Kidney tubule cell (primary cell): Measurements from ENCODE around the gene TOX3.

Experiments
- DNase-seq: peaks from one replicate; pipeline ENCODE4 v3.0.0-alpha.2; 2018; ENCODE audit warnings: low spot score

Gene TOX3

DNA sequence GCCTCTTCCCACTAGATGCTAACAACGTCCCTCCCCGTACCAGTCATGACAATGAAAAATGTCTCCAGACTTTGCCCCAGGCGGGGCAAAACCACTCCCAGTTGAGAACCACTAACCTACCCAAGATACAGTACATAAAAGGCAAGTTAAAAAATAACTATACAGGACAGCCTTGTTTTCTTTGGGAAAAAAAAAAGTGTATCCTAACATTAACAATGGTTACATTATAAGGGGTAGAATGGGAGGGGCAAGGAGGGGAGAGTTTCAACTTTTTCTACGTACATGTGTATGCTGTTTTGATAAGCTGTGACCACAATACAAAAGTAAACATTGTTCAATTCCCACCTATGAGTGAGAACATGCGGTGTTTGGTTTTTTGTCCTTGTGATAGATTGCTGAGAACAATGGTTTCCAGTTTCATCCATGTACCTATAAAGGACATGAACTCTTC, 94.9 kb downstream of the TOX3 start:
- DNase-seq = no peak

DNA sequence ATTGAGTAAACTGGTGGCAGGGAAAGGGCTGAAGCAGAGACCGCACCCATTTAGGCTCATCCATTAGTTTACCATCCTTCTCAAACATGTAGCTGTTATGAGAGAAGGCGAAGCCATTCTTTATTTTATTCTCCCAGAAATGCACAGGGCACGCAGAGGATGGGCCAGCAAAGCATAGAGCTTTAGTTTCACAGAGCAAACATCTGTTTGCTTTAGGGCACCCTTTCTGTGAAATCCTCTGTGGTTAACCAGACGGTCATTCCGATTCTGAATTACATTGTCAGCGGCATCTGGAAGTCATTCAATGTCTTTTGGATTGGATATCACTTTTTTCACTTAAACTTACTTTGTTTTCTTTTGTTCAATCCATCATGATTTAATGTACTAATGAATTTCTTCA, 96.0 kb downstream of the TOX3 start:
- no peak for DNase-seq

DNA sequence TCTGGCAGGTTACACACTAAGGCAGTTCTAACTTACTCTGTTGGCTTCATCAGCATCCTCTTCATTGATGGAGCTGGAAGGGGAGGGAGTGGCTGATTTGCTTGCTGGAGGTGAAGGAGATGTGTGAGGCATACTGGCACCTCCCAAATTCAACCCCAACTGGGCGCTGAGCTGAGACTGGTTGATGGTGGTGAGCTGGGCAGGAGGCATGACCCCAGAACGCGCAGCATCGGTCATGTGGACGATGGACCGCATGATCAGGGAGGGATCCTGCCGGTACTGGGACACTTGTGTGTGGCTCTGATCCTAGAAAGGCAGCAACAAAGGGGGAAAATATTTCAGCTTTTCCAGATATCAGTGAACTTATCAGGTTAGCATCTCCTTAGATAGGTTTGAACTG, 96.7 kb downstream of the TOX3 start:
- DNase-seq = no peak

DNA sequence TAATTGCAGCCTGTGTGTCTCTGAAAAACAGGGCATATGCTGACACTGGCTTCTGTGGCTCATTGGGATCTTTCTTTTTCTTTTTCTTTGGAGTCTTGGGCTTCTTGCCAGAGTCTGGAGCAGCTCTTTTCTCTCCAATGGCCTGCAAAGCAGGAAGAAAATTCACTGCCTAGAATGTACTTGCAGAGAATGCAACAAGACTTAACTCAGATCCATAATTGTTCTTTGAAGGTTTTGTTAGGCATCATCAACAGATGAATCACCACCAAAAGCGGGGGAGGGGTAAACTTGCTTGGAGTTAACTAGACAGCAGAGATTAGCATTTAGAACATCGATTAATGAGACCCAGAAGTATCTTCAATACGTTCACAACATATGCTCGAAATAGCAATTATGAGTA, 100.9 kb downstream of the TOX3 start:
- DNase-seq = peak; percentile 50

DNA sequence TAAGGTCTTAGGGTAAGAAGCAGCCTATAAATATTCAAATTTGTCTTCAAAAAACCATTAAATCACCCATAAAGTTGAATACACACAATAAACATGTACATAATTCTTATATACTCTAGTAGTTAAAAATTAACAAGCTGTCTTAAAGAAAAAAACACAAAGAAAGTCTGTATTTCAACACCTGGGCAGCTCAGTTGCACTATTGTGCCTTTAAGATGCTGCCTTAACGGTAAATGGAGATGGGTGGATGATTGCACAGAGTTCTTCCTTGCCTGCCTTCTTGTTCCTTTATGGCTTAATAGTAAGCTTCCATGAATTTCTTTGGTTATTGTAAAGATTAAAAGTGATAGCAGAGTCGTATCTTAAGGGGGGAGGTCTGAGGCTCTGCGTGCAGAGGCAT, 105.1 kb downstream of the TOX3 start:
- DNase-seq = no peak

DNA sequence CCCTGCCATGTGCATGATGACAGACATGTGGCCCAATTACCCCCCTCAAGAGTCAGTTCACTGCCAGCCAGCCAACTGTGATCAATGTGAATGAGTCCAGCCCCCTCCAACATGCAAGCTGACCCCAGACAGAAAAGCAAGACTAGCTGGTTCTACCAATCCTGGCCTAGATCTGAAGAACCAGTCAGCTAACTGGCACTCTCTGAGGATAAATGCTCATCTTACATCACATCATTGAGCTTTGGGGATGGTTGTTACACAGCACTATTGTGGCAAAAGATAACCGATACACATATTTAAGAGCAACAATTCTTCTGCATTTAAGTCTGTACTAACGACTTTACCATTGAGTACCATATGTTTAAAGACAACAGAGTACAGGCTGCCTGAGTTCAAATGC, 106.7 kb downstream of the TOX3 start:
- no peak for DNase-seq

DNA sequence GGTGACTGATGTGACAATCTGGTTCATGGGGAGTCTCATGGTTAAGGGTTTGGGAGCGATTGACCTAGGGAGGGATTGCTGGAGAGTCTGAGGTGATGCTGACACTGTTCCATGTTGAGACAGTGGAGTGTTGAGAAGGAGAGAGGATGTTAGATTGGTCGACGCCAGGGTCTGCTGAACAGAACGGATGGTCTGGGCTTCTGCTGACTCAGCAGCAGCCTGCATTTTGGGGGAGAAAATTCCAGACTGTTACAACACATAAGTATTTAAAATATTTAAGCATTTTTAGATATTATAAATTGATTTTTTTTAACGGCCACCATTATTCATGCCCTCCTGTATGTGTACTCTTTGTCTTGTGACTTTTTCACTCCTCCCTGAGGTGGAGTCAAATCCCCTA, 107.2 kb downstream of the TOX3 start:
- no peak for DNase-seq

DNA sequence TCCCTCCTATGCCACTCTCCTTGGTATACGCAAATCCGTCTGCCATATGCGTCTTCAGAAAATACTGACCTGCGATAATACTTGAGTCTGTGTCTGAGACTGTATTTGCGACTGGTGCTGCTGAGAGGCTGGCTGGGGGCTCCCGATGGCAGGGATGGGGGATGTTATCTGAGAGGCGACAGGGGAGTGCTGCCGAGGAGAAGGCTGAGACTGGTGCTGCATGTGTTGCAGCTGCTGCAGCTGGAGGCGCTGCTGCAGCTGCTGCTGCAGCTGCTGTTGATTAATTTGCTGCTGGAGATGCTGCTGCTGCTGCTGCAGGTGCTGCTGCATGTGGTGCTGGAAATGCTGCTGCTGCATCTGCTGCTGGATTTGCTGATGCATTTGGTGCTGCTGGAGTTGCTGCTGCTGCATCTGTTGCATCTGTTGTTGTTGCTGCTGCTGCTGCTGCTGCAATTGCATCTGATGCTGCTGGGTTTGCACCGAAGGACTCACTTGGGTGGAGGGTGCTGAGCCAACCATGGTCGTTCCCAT, 107.7 kb downstream of the TOX3 start:
- DNase-seq = no peak

DNA sequence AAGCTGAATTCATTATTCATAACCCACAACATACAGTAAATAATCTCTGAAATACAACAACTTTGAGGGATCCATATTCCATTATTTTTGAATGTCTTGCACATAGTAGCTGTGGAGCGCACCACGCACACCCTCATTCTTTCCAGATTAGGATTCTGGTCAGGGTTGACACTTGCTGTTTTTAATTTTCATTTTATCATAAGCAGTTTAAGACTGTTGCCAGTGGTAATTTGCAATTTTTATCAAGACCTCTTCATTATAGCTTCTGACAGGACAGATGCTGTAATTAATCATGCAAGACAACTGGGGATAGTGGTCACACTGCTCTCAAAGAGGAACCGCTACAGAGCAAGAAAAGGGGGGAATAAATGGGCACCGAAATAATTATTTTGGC, 109.7 kb downstream of the TOX3 start:
- DNase-seq = no peak

DNA sequence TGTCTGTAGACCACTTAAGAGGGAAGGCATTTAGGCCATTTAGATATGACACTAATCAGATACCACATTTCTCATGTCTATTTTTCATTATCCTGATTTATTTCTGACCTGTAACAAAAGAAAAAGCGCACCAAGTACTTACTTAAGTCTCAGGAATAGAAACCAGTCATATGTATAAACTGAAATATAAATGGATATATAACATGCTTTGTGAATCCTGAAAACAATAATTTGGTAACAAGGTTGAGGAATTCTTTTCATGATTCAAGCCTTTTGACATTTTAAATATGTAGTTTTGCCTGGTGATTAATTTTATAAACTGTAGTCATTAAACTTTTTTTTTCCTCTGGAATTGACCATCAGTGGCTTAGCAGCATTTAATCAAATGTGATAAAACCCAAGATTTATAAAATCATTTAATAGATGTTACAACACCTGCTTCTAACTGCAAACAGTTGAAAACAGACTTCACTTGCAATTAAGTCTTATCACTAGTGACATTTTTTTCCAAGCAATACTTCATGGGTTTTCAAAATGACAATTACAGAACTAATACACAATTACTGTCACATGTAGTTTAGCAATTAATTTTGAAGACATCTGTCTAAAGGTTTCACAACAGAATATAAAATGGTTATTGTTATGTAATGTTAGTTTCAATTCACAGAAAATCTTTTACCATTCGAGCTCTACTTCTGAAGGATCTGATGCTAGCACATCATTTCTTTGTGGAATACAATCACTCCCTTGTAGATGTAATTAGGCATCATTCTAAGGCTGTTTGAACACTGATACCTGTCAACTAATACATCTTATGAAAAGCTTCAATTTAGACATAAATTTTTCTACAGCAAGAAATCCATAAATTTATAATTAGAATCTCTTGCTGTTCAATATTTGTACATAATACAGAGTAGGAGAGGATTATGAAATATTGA, 110.3 kb downstream of the TOX3 start:
- DNase-seq = no peak

DNA sequence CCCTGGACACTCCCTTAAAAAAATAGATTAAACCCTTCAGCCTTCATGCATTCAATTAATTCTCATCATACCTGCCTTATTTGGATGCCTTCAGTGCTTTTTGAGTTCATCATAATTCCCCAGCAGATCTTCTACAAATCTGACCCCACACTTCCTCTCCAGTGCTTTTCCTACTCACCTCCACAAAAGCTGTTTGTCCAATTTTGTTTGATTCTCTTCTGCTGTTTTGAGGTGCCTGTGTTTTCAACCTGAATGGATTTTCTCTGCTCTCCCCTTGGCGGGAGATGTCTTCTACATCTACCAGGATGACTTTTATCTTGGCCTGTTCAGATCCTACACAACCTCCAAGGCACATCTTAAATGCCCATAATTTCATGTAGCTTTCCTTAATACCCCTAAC, 112.7 kb downstream of the TOX3 start:
- no peak for DNase-seq

DNA sequence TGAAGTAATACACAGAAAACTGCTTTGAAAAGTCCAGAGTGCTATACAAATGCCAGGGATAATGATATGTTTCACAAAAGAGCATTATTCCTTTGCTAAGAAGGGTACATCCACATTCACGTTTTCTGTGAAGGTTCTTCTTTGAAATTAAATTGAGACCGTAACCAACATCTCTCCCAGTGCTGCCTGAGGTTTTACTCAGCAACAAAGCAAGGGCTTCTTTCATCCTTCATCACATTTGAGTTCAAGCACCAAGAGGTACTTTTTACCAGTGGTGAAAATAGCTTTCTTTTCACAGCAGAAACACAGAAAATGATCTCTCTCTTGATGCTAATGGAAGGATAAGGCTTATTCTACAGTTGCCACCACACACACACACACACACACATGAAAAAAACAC, 113.3 kb downstream of the TOX3 start:
- DNase-seq = no peak

DNA sequence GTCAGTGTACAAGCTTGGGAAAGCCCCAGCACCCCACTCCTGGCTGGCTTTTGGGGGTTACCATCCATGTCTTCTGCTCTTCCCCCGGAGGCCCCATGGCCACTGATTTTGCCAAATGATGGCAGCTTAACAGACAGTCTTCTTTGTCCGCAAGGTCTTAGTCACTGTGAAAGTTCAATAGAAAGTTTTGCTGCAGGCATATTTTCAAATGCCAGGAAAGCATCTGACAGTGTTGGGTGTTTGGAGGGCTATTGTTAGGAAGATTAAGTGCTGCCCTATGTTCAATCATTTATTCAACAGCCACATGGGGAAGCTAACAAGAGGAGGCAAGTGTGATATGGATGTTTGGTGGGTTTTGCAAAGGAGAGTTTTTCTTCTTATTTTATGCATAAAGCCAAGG, 122.4 kb downstream of the TOX3 start:
- no peak for DNase-seq

DNA sequence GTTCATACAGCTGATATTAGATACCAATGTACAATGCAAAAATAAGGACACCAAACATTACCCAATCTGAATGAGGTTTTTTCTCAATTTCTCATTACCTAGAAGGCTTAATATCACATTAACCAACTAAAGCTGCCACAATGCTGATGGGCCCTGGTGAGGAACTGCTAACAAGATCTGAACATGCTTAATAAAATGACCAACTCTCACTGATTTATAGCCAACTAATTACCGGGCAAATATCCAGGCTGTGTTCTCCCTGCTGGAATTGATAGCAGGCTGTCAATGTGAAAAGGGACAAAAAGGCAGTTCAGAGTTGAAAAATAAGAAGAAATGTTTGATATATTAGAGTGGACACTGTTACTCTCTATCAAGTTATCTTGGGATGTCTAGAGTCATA, 124.6 kb downstream of the TOX3 start:
- DNase-seq = no peak

DNA sequence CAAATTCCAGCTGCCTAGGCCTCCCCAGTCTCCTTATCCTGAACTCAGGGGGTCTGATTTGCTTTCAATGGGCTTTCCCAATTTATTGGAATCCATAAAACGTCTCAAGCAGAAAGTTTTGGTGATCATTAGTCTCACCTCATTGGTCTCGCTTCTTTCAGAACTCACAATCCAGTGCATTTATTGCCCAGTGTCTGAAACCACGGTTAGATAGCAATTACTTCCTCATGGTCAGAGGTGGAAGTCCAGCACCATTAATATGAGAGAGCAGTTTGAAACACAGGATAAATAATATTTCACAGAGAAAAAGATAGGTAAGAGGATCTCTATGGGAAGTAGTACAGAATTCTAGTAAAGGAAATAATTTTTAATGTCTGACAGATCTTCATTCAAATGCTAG, 128.7 kb downstream of the TOX3 start:
- DNase-seq = no peak

DNA sequence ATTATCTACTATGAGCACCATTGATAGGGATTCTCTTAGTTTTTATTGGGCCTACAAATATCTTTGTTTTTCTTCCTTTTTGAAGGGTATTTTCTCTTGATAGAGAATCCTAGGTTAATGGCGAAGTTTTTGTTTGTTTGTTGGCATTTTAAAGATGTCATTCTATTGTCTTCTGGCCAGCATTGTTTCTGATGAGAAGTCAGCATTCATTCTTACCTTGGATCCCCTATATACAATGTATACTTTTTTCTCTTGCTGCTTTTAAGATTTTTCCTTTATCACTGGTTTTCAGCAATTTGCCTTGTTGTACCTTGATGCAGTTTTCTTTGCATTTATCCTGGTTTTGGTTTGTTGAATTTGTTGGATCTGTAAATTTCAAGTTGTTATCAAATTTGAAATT, 130.1 kb downstream of the TOX3 start:
- no peak for DNase-seq

DNA sequence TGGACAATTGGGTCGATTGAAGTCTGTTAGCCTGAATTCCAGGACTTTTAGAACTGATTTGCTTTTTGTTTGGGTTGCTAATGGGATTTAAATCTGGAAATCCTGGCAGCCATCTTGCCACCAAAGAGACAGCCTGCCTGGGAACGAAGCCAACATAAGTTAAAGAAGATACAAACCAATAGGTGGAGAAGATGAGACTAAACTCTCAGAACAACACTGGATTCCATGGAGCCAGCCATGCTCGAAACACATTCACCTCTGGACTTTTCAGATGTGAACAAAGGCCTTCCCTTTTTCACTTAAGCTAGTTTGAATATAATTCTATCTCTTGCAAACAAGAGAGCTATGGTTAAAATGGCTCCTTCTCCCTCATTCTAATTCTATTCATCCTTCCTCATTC, 135.9 kb downstream of the TOX3 start:
- DNase-seq = peak; percentile 54

DNA sequence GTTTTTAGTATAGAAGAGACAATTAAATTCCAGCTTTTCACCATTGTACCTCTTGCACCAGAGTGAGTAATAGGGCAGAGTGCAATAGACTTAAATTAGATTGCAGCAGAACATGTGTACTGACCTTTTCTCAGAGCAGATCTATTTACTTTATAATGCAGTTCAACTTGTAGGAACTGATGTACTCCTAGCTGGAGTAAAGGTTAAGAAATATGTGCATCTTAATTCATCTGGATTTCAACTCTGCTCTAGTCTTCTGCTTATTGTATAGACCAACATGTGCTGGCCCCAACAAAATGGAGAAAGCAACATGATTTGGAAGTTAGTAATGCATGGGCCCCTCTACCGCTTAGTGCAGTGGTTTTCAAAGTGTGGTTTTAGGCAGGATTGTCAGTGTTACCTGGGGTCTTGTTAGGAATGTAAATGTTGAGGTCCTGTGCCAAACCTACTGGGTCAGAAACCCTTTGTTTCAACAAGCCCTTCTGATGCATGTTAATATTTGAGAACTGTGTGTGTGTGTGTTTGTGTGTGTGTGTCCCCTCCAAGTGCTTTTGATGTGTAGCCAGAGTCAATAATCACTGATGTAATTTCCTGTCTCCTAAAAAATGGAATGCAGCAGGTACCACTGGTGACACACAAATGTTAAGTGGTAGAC, 138.6 kb downstream of the TOX3 start:
- no peak for DNase-seq

DNA sequence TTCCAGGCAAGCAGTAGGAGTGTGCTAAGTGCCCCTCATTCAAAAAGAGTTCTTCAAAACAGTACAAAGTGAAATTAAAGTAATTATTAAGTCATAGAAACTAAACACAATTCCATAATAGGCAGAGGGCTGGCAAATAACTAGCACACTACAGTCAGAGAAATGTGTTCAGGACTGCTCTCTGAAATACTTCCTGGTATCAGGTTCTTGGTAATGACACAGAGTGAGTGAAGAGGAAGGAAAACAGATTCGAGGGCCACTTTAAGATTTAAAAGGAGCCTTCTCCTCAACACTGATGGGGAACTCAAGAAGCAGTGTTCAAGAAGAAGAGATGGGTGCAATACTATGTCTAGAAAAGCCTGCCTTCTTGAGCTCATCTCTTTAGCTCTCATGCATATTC, 139.2 kb downstream of the TOX3 start:
- peak; percentile 43 for DNase-seq

DNA sequence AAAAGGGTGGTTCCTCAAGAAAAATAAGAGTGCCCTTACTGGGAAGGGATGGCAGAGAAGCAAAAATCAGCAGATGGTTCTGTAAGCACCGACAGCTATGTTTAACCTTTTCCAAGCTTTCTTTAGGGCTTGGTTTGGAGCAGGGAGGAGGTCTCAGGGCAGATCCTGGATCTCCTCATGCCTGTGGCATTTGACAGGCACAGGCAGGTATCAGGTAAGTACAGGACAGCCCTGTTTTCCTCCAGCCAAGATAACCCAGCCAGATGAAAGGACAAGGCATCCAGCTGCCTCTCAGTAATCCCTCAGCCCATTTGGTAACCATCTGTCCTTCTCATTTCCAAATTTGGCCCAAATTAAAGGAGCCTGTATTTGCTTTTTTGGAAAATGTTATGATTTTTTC, 141.5 kb downstream of the TOX3 start:
- DNase-seq = no peak

DNA sequence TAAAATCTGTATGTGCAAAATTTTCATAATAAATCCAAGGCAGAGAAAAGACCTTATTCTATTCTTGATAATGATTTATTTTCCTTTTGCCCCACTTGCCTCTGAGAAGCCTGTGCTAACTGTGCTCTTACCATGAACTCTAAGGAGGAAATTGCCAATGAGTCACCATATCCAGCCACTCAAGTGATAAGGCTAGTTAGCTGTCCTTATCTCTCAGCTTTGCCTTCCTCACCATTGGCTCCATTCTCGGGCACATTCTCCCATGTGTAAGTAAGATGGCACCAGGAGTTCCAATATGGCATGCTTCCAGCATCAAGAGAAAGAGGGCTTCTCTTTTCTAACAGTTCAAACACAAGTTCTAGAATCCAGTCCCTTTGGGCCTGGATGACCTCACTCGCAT, 142.4 kb downstream of the TOX3 start:
- peak; percentile 46 for DNase-seq

DNA sequence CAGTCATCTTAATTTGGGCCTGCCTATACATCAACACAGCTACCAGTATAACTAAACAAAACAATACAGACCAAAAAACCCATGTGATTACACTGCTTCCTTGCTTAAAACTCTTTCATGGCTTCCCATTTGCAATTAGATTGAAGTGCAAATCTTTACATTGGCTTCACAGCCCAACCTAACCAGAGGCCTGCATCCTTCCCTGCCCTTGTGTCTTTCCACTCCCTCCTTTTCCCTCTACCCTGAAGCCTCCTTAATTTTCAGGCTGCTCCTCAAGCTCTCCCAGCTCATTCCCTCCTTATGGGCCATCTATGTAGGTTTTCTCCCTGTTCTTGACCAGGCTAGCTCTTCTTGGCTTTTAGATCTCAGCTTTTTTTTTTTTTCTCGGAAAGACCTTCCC, 147.8 kb downstream of the TOX3 start:
- DNase-seq = no peak

DNA sequence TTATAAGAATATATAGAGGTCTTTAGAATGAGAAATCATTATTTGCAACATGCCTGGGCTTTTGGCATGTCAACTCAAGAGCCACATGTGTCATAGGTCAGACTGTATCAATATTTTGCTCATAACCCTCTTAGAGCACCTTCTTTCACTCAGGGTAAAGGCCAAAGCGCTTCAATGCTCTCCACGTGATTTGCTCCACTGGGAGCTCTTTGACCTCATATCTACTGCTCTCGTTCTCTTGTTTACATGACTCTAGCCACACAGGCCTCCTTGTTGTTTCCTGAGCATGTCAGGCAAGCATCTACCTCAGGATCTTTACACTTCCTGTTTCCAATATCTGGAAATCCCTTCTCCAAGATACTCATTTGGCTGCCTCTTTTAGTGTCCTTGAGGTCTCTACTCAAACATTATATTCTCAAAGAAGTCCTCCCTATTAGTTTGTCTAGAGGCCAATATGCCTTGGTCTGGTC, 148.4 kb downstream of the TOX3 start:
- no peak for DNase-seq
